GM21390 (cell line): ENCODE data around the gene CCR5.

Source experiments
- ATAC-seq: cut with Tn5 transposase; IDR thresholded peaks from one replicate; pipeline ENCODE4 v1.9.1; 2021; ENCODE audit not compliant: unreplicated experiment

CCR5 gene

GRCh38 chr3:46406788-46407611, 36.3 kb downstream of the CCR5 start, which contains the start of the genes CCR5AS and CCRL2:
CCR5AS (minus strand) TSS chr3:46407066.
CCRL2 (plus strand) TSS chr3:46407259; CDS start chr3:46408080, 821 bp downstream.
- ATAC-seq = no peak

DNA sequence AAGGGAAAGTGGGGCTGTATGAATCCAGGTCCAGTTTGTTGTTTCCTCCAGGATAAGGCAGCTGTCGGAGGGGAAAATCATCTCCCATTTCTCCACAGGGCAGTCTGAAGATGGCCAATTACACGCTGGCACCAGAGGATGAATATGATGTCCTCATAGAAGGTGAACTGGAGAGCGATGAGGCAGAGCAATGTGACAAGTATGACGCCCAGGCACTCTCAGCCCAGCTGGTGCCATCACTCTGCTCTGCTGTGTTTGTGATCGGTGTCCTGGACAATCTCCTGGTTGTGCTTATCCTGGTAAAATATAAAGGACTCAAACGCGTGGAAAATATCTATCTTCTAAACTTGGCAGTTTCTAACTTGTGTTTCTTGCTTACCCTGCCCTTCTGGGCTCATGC, 37.2 kb downstream of the CCR5 start:
- no peak for ATAC-seq

DNA sequence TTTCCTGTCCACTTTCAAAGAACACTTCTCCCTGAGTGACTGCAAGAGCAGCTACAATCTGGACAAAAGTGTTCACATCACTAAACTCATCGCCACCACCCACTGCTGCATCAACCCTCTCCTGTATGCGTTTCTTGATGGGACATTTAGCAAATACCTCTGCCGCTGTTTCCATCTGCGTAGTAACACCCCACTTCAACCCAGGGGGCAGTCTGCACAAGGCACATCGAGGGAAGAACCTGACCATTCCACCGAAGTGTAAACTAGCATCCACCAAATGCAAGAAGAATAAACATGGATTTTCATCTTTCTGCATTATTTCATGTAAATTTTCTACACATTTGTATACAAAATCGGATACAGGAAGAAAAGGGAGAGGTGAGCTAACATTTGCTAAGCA, 38.1 kb downstream of the CCR5 start:
- ATAC-seq = no peak

GRCh38 chr3:46409739-46410489, 39.2 kb downstream of the CCR5 start:
- no peak for ATAC-seq

- ATAC-seq = no peak
These were observed 39.9 kb downstream of the CCR5 start for GRCh38 chr3:46410669-46411068.

DNA sequence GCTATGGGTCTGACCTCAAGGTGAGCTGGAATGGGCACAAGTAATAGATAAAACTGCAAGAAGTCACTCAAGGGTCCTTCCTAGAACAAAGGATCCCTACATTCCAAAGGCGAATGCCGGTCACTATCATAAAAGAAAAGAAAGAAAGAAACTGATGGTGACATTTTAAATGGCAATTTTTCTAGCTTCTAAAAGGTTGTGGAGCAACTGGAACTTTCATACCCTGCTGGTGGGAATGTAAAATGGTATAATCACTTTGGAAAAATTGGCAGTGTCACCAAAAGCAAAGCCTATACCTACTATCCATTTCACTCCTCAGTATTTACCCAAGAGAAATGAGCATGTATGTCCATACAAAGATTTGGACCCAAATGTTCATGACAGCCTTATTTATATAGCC, 40.5 kb downstream of the CCR5 start:
- no peak for ATAC-seq

DNA sequence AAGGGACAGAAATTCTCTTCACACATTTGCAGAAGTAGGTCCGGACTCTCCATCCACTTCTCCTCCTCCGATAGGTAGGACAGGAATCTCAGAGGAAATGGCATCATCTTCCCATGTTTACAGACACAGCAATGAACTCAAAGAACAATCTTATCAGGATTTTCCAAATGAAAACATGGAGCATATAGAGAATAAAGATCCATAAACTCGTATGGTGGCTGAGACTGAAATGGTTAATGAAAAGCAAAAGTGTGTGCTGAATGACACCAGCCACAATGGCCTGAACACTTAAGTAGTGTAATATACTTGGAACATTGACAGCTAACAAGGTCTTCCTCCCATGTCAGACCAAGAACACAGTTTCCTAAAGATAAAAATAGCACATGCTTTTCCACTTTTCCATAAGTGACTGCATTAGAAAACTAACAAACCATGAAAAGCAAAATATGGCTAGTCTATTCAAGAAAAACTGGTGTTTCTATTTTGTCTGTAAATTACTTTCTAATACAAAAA, 42.1 kb downstream of the CCR5 start:
- ATAC-seq = no peak

DNA sequence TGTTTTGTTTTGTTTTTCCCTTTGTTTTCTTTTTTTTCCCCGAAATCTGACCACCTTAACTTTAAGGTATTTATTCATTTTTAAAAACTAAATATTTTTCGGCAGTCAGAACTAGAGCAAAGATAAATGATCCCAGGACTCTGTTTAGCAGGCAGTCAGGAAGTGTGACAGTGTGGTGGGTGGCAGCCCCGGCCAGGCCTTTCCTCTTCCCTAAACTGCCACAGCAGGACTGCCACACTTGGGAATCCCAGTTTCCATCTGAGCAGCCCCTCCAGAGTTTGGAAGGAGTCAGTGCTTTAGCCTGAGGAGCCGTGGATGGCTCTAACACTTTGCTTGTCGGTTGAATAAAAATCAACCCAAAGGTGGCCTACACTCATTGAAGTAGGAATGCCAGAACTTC, 43.2 kb downstream of the CCR5 start:
- no peak for ATAC-seq

DNA sequence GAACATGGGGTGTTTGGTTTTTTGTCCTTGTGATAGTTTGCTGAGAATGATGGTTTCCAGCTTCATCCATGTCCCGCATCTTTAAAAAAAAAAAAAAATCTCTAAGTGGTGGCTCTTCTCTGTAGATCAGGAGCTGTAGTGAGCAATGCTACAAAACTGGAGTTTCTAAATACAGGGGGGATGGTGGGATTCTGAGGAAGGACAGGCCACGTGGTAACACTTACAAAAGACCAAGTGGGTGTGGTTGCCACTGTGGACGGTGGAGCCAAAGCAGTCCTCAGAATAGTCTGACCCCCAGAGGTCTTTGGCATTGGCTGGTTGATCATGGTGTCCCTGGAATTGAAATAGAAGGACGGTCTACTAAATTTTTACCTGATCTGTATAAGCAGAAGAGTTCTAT, 44.0 kb downstream of the CCR5 start:
- ATAC-seq = no peak

GRCh38 chr3:46416125-46416810, 45.5 kb downstream of the CCR5 start:
- no peak for ATAC-seq

GRCh38 chr3:46416811-46417510, 46.2 kb downstream of the CCR5 start:
- no peak for ATAC-seq

GRCh38 chr3:46417841-46418611, 47.3 kb downstream of the CCR5 start:
- no peak for ATAC-seq

DNA sequence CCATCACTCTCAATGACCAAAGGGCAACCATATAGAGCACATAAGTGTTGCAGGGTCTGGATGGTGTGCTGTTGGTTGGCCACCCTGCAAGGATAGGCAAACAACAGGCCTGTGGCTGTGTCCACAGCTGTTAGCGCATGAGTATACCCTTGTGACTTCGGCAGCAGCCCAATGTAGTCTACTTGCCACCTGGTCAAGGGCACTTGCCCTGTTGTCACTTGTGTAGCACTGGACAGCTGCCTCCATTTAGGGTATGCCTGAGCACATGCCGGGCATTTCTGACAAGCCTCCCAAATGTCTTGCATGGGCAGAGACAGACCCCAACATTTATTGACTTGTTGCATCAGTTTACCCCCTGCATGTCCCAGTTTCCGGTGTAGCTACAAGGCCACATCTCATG, 49.1 kb downstream of the CCR5 start:
- no peak for ATAC-seq

- ATAC-seq = no peak
These were observed 50.2 kb downstream of the CCR5 start for GRCh38 chr3:46420931-46421330.

DNA sequence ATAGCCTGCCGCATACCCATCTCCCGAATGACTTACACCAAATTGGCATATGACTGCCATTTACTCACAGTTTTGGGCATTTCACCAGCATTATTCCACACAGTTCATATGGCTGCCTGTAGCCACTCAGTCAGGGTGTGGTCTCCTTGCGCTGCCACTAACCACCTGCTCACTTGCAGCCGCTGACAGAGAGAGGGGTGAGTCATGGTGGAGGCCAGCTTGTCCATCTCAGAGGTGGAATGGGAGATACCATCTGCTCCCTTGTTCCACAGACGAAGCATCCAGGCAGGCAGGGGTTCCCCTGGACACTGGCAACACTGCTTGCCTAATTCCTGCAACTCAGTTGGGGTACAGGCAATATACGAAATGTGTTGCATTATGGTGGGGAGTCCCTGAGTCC, 51.9 kb downstream of the CCR5 start:
- no peak for ATAC-seq

DNA sequence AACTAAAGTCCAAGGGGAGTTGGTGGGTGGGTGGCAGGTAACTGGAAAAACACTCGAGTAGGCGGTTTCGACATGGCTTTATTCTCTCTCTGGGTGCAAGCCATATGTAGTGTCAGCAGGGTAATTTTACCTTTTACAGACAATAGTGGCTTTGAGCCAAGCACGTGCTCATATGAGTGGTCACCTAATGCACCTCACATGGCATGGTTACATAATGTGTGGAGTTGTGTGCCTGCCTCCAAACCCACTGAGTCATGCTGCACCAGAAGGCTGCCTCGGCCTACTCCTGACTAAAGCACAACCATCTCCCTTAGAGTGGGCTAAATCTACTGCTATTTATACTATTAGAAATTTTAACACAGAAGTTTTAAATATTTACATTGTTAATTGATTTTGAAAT, 52.8 kb downstream of the CCR5 start:
- ATAC-seq = no peak
